ENCODE measurements around the gene PSMB9.

DNA sequence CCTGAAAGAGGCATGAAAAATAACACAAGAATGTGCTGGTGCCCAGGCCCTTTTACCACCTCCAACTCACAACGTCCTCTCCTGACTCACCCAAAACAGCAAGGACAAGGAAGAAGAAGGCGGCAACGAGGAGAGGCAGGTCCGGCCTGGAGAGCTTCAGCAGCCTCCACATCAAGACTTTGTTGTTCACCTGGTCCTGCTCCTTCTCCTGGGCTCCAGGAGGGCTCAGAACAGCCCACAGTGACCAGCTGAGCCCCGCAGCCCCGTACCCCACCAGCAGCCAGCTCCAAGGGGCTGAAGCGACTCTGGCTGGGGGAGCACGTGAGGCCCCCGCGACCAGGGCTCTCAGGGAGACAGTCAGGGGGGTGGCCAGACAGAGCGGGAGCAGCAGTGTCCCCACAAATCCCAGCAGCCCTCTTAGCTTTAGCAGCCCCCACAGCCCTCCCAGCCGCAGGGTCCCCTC, 16.3 kb upstream of the PSMB9 start:
- TF ChIP-seq TAF9B (IDR thresholded peaks at IDR 0.05; ENCODE audit: partially characterized antibody), result no peak
- TF ChIP-seq, protein P1, sequence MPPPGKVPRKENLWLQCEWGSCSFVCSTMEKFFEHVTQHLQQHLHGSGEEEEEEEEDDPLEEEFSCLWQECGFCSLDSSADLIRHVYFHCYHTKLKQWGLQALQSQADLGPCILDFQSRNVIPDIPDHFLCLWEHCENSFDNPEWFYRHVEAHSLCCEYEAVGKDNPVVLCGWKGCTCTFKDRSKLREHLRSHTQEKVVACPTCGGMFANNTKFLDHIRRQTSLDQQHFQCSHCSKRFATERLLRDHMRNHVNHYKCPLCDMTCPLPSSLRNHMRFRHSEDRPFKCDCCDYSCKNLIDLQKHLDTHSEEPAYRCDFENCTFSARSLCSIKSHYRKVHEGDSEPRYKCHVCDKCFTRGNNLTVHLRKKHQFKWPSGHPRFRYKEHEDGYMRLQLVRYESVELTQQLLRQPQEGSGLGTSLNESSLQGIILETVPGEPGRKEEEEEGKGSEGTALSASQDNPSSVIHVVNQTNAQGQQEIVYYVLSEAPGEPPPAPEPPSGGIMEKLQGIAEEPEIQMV (tag; conservative IDR thresholded peaks at IDR 0.05; ENCODE audit: low read depth), result no peak
- TF ChIP-seq, protein P2, sequence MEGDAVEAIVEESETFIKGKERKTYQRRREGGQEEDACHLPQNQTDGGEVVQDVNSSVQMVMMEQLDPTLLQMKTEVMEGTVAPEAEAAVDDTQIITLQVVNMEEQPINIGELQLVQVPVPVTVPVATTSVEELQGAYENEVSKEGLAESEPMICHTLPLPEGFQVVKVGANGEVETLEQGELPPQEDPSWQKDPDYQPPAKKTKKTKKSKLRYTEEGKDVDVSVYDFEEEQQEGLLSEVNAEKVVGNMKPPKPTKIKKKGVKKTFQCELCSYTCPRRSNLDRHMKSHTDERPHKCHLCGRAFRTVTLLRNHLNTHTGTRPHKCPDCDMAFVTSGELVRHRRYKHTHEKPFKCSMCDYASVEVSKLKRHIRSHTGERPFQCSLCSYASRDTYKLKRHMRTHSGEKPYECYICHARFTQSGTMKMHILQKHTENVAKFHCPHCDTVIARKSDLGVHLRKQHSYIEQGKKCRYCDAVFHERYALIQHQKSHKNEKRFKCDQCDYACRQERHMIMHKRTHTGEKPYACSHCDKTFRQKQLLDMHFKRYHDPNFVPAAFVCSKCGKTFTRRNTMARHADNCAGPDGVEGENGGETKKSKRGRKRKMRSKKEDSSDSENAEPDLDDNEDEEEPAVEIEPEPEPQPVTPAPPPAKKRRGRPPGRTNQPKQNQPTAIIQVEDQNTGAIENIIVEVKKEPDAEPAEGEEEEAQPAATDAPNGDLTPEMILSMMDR (IDR thresholded peaks at IDR 0.05 in 2 of 3, conservative IDR thresholded peaks at IDR 0.05 in 1 of 3; ENCODE audit: insufficient read depth in 2 of 3, low read depth in 1 of 3, low read length in 3 of 3), result no peak
- TF ChIP-seq HOXB6 (CRISPR knock-in tag; IDR thresholded peaks at IDR 0.05; ENCODE audit: borderline replicate concordance), result no peak
- TF ChIP-seq POLR2AphosphoS5 (IDR thresholded peaks at IDR 0.05; ENCODE audit: control insufficient read depth, insufficient read depth, low read depth, low read length), result no peak
- TF ChIP-seq, protein P3, sequence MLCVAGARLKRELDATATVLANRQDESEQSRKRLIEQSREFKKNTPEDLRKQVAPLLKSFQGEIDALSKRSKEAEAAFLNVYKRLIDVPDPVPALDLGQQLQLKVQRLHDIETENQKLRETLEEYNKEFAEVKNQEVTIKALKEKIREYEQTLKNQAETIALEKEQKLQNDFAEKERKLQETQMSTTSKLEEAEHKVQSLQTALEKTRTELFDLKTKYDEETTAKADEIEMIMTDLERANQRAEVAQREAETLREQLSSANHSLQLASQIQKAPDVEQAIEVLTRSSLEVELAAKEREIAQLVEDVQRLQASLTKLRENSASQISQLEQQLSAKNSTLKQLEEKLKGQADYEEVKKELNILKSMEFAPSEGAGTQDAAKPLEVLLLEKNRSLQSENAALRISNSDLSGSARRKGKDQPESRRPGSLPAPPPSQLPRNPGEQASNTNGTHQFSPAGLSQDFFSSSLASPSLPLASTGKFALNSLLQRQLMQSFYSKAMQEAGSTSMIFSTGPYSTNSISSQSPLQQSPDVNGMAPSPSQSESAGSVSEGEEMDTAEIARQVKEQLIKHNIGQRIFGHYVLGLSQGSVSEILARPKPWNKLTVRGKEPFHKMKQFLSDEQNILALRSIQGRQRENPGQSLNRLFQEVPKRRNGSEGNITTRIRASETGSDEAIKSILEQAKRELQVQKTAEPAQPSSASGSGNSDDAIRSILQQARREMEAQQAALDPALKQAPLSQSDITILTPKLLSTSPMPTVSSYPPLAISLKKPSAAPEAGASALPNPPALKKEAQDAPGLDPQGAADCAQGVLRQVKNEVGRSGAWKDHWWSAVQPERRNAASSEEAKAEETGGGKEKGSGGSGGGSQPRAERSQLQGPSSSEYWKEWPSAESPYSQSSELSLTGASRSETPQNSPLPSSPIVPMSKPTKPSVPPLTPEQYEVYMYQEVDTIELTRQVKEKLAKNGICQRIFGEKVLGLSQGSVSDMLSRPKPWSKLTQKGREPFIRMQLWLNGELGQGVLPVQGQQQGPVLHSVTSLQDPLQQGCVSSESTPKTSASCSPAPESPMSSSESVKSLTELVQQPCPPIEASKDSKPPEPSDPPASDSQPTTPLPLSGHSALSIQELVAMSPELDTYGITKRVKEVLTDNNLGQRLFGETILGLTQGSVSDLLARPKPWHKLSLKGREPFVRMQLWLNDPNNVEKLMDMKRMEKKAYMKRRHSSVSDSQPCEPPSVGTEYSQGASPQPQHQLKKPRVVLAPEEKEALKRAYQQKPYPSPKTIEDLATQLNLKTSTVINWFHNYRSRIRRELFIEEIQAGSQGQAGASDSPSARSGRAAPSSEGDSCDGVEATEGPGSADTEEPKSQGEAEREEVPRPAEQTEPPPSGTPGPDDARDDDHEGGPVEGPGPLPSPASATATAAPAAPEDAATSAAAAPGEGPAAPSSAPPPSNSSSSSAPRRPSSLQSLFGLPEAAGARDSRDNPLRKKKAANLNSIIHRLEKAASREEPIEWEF (CRISPR knock-in tag; IDR thresholded peaks at IDR 0.05), result no peak
- no peak for TF ChIP-seq POLR2A (conservative IDR thresholded peaks at IDR 0.05)
- TF ChIP-seq CEBPB (tag; IDR thresholded peaks at IDR 0.05), result no peak

Data from K562 (cell line).